PC-9 (cell line): ENCODE measurements around the gene JPH2.

ENCODE experiments used
- EZH2 ChIP-seq: fragments of 200-600 bp; sonication (generic); IDR thresholded peaks from 2 replicates; pipeline ENCODE4 v1.8.0; 2017; ENCODE audit warnings: antibody characterized with exemption, low read depth
- TF ChIP-seq, protein P1 (sequence below): fragments of 200-600 bp; sonication (generic); conservative IDR thresholded peaks from 2 replicates; pipeline ENCODE4 v1.6.1; 2017; ENCODE audit warnings: mixed run types, antibody characterized with exemption, mild to moderate bottlenecking, moderate library complexity

DNA sequence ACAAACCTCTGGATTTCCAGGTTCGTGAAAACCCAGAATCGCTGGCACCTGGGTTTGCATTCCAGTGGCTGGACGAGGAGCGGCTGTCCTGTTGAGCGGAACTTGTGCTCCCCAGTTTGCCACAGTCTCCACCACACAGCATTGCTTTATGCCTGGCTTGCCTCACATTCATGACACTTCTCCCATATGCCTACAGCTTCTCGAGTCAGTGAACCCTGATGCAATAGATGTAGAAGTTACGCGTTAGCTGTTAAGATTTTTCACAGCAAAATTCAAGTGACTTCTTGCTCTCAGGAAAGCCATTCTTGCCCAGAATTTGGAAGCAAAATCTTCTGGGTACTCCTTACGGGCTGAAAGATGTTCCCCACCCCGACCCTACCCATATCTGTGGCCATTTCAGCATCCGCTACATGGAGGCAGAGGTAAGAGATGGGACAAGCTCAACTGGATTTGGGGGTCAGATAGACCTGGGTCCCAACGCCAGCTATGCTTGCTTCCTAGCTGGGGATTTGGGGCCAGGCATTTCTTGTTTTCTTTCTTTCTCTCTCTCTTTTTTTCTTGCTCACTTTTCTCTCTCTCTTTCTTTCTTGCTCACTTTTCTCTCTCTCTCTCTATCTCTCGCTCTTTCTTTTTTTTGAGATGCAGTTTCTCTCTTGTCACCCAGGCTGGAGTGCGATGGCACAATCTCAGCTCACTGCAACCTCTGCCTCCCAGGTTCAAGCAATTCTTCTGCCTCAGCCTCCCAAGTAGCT, 47.8 kb upstream of the JPH2 start:
- TF ChIP-seq, protein P1, sequence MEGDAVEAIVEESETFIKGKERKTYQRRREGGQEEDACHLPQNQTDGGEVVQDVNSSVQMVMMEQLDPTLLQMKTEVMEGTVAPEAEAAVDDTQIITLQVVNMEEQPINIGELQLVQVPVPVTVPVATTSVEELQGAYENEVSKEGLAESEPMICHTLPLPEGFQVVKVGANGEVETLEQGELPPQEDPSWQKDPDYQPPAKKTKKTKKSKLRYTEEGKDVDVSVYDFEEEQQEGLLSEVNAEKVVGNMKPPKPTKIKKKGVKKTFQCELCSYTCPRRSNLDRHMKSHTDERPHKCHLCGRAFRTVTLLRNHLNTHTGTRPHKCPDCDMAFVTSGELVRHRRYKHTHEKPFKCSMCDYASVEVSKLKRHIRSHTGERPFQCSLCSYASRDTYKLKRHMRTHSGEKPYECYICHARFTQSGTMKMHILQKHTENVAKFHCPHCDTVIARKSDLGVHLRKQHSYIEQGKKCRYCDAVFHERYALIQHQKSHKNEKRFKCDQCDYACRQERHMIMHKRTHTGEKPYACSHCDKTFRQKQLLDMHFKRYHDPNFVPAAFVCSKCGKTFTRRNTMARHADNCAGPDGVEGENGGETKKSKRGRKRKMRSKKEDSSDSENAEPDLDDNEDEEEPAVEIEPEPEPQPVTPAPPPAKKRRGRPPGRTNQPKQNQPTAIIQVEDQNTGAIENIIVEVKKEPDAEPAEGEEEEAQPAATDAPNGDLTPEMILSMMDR = no peak
- TF ChIP-seq EZH2 = no peak
